C4-2B (cell line): Measurements from ENCODE around the gene FOXP1.

Source experiments
- H3K27ac ChIP-seq: fragments of 450-650 bp; 2 replicates; pipeline ENCODE4 v1.5.1; 2017
- ZFX ChIP-seq: fragments of 450-650 bp; IDR thresholded peaks from 2 replicates; pipeline ENCODE4 v1.6.1; 2017
- TF ChIP-seq, protein P1 (sequence below): fragments of 450-650 bp; conservative IDR thresholded peaks from 2 replicates; pipeline ENCODE4 v1.5.1; 2017; ENCODE audit warnings: mild to moderate bottlenecking

The FOXP1 gene

DNA sequence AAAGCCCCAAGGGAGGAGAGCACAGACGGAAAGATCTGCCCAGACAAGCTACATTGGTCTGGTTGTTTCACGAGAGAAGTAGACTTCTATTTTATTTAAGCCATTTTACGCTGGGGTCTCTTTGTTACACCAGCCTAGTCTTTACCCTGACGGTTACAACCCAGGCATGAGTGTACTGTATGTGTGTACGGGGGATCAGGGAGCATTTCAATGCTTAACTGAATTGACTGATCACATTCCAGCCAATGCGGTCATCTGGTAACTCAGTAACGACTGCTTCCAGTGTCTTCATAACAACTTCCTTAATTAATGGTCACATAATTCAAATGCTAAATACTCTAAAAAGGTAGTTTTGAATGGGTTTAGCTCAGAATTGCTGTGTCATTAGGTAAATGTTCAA lies 288.6 kb downstream of the FOXP1 start:
- no peak for TF ChIP-seq ZFX
- TF ChIP-seq, protein P1, sequence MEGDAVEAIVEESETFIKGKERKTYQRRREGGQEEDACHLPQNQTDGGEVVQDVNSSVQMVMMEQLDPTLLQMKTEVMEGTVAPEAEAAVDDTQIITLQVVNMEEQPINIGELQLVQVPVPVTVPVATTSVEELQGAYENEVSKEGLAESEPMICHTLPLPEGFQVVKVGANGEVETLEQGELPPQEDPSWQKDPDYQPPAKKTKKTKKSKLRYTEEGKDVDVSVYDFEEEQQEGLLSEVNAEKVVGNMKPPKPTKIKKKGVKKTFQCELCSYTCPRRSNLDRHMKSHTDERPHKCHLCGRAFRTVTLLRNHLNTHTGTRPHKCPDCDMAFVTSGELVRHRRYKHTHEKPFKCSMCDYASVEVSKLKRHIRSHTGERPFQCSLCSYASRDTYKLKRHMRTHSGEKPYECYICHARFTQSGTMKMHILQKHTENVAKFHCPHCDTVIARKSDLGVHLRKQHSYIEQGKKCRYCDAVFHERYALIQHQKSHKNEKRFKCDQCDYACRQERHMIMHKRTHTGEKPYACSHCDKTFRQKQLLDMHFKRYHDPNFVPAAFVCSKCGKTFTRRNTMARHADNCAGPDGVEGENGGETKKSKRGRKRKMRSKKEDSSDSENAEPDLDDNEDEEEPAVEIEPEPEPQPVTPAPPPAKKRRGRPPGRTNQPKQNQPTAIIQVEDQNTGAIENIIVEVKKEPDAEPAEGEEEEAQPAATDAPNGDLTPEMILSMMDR: no peak
- no peak overlapping the region for H3K27ac ChIP-seq

DNA sequence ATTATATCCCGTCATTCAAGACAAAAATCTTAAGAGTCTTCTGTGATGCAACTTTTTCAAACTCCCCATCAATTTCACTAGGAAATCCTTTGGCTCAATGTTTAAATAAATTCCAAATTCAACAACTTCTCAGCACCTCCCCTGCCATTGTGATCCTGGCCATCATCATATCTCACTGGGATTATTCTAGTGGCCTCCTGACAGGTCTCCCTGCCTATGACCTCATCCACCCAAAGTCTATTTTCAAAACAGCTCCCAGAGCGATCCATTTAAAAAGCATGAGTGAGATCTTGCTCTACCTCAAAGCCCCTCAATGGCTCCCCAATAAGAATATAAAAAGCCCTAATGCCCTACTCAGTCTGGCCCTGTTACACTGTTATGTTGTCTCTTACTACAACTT lies 293.2 kb downstream of the FOXP1 start:
- TF ChIP-seq, protein P1: no peak
- TF ChIP-seq ZFX: no peak

DNA sequence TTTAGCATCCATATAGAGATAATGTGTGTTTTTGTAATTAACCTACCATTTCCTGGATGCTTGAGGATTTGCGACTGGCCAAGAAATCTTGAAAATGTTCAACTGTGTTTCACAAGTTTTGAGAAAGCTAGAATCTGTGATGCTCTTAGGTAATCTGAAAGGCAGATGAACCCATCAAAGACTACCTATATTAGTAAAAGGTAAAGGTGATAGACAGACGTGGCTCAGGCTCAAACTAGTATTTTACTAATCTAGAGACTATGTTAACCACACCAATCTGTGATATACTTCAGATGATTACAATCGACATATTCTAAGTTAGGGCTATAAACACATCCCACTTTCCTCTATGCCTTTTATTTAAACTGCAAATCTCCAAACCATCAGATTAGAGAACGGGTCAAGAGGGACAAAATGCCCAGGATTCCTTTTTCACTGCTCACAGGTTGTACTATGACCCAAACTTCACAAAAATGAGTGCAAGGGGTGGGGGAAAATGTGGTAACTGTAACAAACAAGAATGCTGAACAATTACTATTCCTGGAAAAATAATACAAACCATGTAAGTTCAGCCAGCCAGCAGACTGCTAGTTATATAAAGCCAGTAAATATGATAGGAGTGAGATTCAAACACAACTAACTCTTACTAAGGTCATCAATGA lies 295.1 kb downstream of the FOXP1 start:
- no peak overlapping the region for H3K27ac ChIP-seq
- TF ChIP-seq ZFX: no peak
- TF ChIP-seq, protein P1: no peak

More for the DNA sequence above, 293.2 kb downstream of the FOXP1 start:
- no peak overlapping the region for H3K27ac ChIP-seq

DNA sequence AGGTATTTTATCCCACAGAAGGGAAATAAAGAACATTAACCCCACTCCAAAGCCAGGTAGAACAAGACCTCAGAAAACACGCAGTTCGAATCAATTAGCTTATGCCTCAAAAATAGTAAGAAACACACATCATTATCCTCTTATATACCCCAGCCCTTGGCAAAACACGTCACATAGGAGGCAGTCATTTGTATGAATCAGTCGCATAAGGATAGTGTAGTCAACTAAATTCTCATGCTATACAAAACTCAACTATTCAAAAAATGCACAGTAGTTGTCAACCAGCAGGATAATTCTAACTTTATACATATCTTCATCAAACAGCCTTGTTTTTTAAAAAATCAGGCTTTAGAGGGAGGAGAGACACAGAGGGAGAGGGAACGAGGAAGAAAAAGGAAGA lies 298.4 kb downstream of the FOXP1 start:
- no peak overlapping the region for H3K27ac ChIP-seq
- no peak for TF ChIP-seq ZFX
- TF ChIP-seq, protein P1: no peak

DNA sequence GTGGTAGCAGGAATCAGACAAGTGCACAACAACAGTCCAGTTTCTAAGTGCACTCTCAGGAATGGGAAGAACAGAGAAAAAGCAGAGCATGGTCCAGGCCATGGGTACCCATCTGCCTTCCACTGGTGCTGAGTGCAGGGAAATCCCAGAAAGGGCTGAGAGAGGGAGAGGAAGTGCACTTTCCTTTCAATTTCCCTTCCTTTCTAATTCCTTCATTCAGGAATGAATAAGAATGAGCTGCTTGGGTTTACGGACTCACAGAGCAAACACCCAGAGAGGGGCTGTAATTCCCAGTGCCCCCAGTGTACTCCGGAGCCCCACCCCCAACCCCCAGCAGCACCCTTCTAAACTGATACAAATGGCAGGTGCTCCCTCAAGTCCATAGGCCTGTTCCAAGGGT lies 300.6 kb downstream of the FOXP1 start:
- TF ChIP-seq ZFX: no peak
- TF ChIP-seq, protein P1: no peak

DNA sequence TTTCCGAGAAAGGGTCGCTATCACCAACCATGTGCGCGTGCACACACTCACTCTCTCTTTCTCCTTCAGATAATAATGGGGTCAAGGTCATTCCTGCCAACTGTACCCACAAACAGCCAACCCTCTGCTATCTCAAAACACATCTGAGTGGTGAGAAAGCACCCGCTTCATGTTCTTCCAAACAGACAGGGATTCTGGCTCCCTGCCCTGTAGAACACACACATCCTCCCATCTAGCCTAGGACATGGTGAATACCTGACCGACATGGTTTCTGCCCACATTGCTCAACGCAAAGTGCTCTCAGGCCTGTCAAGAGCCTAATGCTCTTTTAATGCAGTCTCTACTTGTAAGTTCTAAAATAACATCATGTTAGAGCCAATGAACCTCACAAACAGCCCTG lies 302.2 kb downstream of the FOXP1 start:
- H3K27ac ChIP-seq: no peak overlapping the region
- TF ChIP-seq ZFX: no peak
- TF ChIP-seq, protein P1: no peak

More for the DNA sequence above, 300.6 kb downstream of the FOXP1 start:
- no peak overlapping the region for H3K27ac ChIP-seq

DNA sequence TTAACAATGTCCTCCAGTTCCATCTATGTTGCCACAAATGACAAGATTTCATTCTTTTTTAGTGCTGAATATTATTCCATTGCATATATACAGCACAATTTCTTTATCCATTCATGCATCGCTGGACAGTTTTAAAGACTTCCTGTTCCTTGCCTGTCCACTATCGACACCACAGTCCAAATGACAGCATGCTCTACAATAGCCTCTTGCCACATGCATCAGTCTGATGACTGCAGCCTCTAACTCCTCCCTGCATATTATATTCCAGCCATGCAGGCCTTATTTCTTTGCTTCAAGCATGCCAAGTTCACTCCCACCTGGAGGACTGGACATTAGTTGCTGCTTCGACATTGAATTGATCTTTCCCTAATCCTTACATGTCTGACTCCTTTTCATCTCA lies 306.2 kb downstream of the FOXP1 start:
- no peak for TF ChIP-seq ZFX
- TF ChIP-seq, protein P1: no peak
- no peak overlapping the region for H3K27ac ChIP-seq
